Islet of Langerhans (tissue), 1 donor: ENCODE data around the gene SEC14L6.
"Not testable (repeated sequence)": the region's sequence is repeated elsewhere in the genome, so short reads cannot be mapped to it uniquely, and the experiment has no call there.

Experiments used
- FAIRE-seq: peaks from one replicate; lab custom pipeline; 2011; peaks lifted over from hg19 to GRCh38; lab: Jason Lieb, UNC

Gene SEC14L6

GRCh38 chr22:30566125-30566524, 19.6 kb upstream of the SEC14L6 start:
- FAIRE-seq, result no peak

- FAIRE-seq, result no peak
Observed at GRCh38 chr22:30565341-30565740, 18.8 kb upstream of the SEC14L6 start.

DNA sequence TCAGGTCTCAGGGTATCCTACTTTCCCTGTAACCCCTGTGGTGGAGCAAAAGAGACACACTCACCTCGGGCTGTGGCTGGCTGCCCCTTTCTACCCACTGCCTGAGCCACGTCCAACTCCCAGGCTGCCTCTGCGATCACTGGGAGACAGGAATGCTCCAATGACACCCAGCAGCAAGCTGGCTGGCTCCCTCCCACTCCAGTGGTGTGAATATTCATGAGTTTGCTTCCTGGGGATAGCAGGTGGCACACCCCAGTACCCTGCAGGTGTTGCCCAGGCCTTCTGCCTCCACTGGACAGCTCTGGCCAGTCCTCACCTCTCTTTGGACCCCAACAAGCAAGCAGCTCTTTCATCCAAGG, 18.2 kb upstream of the SEC14L6 start:
- FAIRE-seq, result no peak

DNA sequence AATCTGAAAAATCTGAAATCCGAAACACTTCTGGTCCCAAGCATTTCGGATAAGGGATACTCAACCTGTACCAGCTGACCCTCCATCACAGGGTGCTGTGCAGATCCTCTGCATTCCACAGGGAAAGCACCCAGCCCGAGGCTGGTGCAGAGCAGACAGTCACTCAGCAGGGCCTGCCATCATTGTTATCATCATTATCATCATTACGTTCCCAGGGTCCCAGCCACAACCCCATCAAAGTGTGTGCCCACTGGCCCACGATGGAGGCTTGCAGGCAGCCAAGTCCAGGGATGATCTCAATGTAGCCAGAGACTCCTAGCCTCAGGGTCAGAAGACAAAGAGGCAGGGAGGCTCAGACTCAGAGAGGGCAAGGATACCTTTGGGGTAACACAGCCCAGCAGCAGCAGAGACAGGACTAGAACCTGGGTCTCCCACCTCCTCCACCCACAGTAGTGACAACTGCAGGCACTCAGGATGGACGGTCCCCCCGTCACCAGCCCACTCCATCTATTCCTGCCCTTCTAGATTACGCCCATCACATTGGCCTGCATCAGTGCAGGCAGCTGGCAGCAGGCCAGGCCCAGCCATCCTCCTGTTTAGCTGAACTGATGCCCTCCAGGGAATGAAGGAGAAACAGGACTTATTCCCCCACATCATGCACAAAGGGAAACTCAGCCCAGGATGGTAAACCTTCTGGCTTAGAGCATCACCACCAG, 17.7 kb upstream of the SEC14L6 start:
- no peak for FAIRE-seq

DNA sequence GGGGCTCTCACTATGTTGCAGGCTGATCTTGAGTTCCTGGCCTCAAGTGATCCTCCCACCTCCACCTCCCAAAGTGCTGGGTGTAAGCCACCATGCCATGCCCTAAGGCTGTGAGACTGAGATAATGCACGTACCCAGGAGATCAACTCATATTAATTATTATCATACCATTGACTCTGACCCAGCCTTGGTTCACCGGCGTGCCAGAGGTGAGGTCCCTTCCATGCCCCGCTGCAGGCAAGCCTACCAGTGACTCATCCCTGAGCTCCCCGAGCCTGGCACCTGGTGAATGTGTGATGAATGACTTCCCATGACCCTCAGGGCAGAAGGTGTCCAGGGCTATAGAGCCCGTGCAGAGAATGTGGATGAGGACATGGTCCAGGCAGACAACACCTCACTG, 15.8 kb upstream of the SEC14L6 start:
- no peak for FAIRE-seq

DNA sequence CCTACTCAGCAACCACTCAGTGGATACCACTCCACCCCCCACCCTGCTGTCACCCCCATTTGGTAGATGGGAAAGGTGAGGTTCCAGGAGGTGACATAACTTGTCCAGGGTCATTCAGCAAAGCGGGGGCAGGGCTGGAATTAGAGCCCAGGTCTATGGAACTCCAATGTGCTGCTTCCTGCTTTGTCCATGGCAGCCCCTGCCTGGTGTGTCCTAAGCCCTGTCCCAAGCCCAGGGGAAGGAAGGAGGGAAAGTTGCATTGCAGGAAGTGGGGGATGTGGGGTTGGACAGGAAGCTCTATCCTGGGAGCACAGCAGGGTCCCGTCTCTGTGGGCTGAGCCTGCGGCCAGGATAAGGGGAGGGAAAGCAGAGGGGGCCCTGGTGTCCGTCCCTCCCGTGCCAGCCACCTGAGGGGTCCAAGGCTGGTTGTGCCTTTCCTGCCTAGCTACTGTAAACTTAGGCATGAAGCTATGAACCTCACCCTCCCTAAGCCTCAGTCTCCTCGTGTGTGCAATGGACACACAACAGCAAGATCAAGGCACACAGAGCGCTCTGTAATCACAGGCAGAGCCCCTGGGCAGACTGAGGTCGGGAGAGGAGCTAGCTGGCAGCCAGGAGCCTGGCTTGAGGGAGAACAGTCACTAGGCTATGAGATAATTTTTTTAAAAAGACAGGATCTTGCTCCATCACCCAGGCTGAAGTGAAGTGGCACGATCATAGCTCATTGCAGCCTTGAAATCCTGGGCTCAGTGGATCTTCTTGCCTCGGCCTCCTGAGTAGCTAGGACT, 15.1 kb upstream of the SEC14L6 start:
- FAIRE-seq, result no peak

GRCh38 chr22:30560643-30561202, 14.2 kb upstream of the SEC14L6 start:
- FAIRE-seq, result not testable (repeated sequence)

DNA sequence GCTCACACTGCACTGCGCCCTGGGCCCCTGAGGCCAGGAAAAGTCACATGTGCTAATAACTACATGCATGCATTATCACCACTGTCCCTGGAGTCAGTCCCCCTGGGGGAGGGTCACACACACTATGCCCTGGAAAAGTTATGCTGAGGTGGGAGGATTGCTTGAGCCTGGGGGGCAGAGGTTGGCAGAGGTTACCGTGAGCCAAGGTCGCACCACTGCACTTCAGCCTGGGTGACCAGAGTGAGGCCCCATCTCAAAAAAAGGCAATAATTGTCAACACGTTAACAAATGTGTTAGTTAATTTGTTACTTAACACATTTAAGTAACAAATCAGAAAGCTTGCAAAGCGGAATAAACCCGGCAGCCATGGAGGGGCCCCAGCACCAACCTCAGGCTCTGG, 13.3 kb upstream of the SEC14L6 start:
- no peak for FAIRE-seq

DNA sequence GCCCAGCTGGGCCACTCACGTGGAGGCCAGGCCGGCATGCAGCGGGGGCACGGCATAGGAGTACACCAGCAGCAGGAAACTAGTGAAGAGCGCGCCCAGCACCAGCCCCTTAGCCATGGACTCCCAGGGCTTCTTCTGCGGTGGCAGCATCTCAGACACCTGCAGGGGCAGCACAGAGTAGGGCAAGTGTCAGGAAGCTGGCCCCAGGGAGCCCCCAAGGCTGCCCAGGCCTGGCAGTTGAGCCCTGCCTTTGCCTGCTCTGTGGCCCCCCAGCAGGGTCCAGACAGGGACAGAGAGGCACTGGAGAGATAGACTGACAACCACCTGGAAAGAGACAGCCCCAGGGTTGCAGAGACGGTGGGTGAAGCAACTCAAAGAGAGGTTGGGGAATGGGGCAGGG, 10.7 kb upstream of the SEC14L6 start:
- no peak for FAIRE-seq

DNA sequence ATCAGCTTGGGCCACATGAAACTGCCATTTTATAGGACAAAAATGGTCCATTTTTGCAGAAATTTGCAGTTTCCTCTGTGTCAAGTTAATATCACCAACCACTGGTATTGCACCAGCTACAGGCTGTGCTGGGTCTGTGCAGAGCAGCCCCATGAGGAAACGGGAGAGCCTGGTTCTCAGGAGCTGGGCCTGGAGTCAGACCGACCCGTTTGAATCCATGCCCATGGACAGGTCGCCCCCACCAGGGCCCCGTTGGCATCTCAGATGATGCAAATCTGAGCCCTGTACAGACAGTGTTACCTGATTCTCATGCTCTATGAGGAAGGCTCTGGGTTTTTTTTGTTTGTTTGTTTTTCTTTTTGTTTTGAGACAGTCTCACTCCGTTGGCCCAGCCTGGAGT, 9.8 kb upstream of the SEC14L6 start:
- FAIRE-seq, result no peak

- no peak for FAIRE-seq
Observed at GRCh38 chr22:30555282-30556210, 9.0 kb upstream of the SEC14L6 start.

DNA sequence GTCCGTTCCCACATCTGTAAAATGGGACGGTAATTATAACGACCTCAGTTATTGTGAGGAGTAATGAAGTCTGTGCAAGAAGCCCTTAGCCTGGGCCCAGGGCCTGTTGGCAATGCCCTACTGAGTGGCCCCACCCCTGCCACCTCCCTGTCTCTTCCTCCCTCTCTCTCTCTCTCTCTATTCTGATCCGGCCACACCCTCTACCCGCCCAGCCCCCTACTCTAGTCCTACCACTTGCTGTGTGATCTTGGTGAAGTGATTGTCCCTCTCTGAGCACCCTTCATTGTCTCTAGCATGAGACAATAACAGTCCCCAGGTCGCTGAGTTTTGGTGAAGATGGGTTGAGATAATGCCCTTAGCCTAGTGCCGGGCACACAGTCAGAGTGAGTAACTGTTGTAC, 7.4 kb upstream of the SEC14L6 start:
- no peak for FAIRE-seq

DNA sequence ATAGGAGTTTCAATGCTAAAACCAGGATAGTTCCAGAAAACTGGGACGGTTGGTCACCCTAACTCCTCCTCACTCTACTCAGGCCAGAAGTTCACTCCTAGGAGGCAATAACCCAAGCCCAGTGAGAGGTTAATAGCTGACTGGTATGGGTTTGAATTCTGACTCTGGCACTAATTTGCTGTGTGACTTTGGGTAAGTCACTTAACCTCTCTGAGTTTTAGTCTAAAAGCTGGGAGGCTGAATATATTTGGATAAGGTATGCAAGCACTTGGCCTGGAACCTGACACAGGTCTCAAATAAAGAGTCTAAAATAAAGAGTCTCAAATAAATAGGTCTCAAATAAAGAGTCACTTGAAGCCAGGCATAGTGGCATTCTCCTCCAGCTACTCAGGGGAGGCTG, 6.2 kb upstream of the SEC14L6 start:
- no peak for FAIRE-seq

DNA sequence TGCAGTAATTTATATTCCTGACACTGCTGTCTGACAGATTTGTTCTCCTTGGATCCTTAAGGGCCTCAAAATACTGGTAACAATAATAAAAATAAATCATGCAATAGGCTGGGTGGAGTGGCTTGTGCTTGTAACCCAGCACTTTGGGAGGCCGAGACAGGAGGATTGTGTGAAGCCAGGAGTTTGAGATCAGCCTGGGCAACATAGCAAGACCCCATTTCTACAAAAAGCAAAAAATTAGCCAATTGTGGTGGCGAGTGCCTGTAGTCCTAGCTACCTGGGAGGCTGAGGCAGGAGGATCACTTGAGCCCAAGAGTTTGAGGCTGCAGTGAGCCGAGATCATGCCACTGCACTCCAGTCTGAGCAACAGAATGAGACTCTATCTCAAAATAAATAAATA, 5.3 kb upstream of the SEC14L6 start:
- not testable (repeated sequence) for FAIRE-seq

- FAIRE-seq, result no peak
Observed at GRCh38 chr22:30547188-30547587, 647 bp upstream of the SEC14L6 start.

DNA sequence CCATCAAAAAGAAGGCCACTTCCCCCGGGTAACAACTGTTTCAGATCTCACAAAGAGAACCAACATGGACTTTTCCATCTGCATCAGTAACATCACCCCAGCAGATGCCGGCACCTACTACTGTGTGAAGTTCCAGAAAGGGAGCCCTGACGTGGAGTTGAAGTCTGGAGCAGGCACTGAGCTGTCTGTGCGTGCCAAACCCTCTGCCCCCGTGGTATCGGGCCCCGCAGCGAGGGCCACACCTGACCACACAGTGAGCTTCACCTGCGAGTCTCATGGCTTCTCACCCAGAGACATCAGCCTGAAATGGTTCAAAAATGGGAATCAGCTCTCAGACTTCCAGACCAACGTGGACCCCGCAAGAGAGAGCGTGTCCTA, 3.7 kb downstream of the SEC14L6 start:
- no peak for FAIRE-seq

DNA sequence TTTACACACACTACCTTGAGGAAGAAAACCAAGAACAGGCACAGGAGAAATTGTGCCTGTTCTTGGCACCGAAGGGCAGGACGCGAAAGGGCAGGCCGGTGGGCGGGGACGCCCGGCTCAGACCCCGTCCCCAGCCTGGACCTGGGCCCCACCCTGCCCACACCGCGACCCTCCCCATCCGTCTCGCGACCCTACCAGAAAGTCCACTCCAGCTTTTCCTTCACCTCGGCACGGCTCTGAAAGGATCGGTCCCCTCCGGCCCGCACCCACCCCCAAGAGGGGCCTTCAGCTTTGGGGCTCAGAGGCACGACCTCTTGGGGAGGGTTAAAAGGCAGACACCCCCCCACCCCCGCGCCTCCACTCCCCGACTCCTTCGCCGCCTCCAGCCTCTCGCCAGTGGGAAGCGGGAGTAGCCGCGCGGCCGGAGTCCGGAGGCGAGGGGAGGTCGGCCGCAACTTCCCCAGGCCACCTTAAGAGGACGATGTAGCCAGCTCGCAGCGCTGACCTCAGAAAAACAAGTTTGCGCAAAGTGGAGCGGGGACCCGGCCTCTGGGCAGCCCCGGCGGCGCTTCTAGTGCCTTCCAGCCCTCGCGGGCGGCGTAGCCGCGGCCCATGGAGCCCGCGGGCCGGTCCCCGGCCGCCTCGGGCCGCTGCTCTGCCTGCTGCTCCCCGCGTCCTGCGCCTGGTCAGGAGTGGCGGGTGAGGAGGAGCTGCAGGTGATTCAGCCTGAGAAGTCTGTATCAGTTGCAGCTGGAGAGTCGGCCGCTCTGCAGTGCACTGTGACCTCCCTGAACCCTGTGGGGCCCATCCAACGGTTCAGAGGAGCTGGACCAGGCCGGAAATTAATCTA, 4.4 kb downstream of the SEC14L6 start:
- FAIRE-seq, result no peak

DNA sequence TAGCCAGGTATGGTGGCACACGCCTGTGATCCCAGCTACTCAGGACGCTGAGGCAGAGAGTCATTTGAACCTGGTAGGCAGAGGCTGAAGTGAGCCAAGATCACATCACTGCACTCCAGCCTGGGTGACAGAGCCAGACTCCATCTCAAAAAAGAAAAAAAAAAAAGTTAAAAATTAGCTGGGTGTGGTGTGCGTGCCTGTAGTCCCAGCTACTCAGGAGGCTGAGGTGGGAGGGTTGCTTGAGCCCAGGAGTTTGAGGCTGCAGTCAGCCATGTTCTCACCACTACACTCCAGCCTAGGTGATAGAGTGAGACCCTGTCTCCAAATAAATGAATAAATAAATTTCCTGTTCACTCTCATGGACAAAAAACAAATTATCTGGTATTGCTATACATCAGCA, 5.0 kb downstream of the SEC14L6 start:
- not testable (repeated sequence) for FAIRE-seq

DNA sequence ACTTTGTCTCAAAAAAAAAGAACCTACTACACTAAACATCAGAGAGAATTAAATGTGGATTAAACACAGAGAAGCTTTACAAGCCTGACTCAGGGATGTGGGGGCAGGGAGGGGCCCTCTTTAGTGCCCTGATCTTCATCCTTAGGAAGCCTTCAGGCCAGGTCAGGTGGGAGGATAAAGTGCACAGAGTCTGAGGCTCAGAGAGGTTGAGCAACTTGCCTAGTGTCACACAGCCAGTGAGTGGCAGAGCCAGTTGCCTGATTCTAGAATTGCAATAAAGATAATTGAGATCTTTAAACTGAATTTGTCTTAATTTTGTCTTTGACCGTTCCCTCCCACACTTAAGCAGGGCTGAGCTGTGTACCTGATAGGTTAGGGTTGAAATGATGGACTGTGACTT, 7.2 kb downstream of the SEC14L6 start:
- FAIRE-seq, result no peak

GRCh38 chr22:30538280-30538679, 8.3 kb downstream of the SEC14L6 start:
- no peak for FAIRE-seq

DNA sequence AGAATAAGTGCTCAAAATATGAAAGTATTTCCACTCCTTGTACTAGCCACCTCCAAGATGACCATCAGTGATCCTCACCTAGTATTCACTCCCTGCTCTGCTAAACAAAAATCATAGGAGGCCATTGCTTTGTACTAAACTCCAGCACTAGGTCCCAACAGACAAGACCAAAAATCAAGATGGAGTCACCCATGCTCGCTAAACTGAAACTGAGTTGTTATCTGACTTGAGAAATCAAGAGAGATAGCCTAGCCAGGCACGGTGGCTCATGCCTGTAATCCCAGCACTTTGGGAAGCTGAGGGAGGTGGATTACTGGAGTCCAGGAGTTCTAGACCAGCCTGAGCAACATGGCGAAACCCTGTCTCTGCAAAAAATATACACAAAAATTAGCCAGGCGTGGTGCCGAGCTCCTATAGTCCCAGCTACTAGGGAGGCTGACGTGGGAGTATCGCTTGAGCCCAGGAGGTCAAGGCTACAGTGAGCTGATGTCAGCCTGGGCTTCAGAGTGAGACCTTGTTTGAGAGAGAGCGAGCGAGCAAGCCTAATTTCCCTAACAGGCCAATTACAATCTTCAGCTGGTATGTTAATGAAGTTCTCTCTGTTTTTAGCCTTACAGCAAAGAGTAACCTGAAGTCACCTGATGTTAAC, 9.3 kb downstream of the SEC14L6 start:
- FAIRE-seq, result no peak
